PC-3 (cell line): ENCODE measurements around the gene SOX5. TPM values are rescaled to one million over a fixed set of nuclear protein-coding genes. Genes with fewer than 3 reads are reported as not detected.

Experiments
- ATAC-seq: fragments of 200-7000 bp; cut with Tn5 transposase; 2 replicates; pipeline ENCODE4 v1.9.1; 2020; ENCODE audit warnings: mild to moderate bottlenecking, moderate library complexity
- BruUV-seq: library from RNA; stranded (reverse); fragments of 400-500 nt; replicated peaks from 2 replicates; lab custom pipeline; 2021; lab: Mats Ljungman, UMichigan
- CTCF ChIA-PET: fragments of 300-600 bp; sonication (Branson Sonifier 250); formaldehyde crosslinking; loops from one replicate; lab custom pipeline; 2022; ENCODE audit warnings: antibody characterized with exemption; lab: Charles Lee
- POLR2A ChIA-PET: fragments of 300-600 bp; sonication (Branson Sonifier 250); formaldehyde crosslinking; loops from one replicate; lab custom pipeline; 2022; ENCODE audit warnings: antibody characterized with exemption; ENCODE audit not compliant: unreplicated experiment; lab: Charles Lee
- DNase-seq: peaks from one replicate; pipeline ENCODE4 v3.0.0-alpha.2; 2015
- H2AFZ ChIP-seq: fragments of 300-600 bp; sonication (generic); 2 replicates; pipeline ENCODE4 v1.6.0; 2016; ENCODE audit warnings: antibody characterized with exemption, low read length
- H3F3A ChIP-seq: fragments of 300-600 bp; sonication (generic); one replicate; pipeline ENCODE4 v1.6.0; 2017; ENCODE audit warnings: antibody characterized with exemption, low read length, control low read depth, mild to moderate bottlenecking; ENCODE audit not compliant: unreplicated experiment
- H3K27ac ChIP-seq: fragments of 300-600 bp; sonication (generic); 2 replicates; pipeline ENCODE4 v1.5.1; 2016; ENCODE audit warnings: mild to moderate bottlenecking, low read length
- H3K27me3 ChIP-seq: fragments of 300-600 bp; sonication (generic); 2 replicates; pipeline ENCODE4 v1.6.1; 2016; ENCODE audit warnings: low read length, mixed read lengths
- H3K36me3 ChIP-seq: fragments of 300-600 bp; sonication (generic); 2 replicates; pipeline ENCODE4 v1.6.1; 2016; ENCODE audit warnings: low read depth, mixed run types, low read length, mixed read lengths
- H3K4me1 ChIP-seq: fragments of 300-600 bp; sonication (generic); 2 replicates; pipeline ENCODE4 v1.5.1; 2016; ENCODE audit warnings: low read length; ENCODE audit not compliant: insufficient read depth
- H3K4me2 ChIP-seq: fragments of 300-600 bp; sonication (generic); 2 replicates; pipeline ENCODE4 v1.6.0; 2016; ENCODE audit warnings: low read length
- H3K4me3 ChIP-seq: fragments of 300-600 bp; sonication (generic); 2 replicates; pipeline ENCODE4 v1.5.1; 2016; ENCODE audit warnings: mild to moderate bottlenecking, low read length, mixed read lengths
- H3K79me2 ChIP-seq: fragments of 300-600 bp; sonication (generic); 2 replicates; pipeline ENCODE4 v1.6.1; 2017; ENCODE audit warnings: low read length, mixed read lengths
- H3K9ac ChIP-seq: fragments of 300-600 bp; sonication (generic); 2 replicates; pipeline ENCODE4 v1.6.0; 2016; ENCODE audit warnings: mild to moderate bottlenecking, low read length
- H3K9me2 ChIP-seq: fragments of 300-600 bp; sonication (generic); replicated peaks from 2 replicates; pipeline ENCODE4 v1.6.1; 2016; ENCODE audit warnings: mixed run types, low read length, mixed read lengths
- H3K9me3 ChIP-seq: fragments of 300-600 bp; sonication (generic); 2 replicates; pipeline ENCODE4 v1.6.1; 2016; ENCODE audit warnings: low read length, mixed read lengths
- H4K20me1 ChIP-seq: fragments of 300-600 bp; sonication (generic); 2 replicates; pipeline ENCODE4 v1.6.1; 2016; ENCODE audit warnings: low read length, mixed read lengths
- CTCF ChIP-seq: fragments of 300-600 bp; sonication (generic); conservative IDR thresholded peaks from 2 replicates; pipeline ENCODE4 v1.5.1; 2017; ENCODE audit warnings: antibody characterized with exemption, low read depth, mild to moderate bottlenecking, low read length
- EZH2 ChIP-seq: fragments of 300-600 bp; sonication (generic); IDR thresholded peaks from one replicate; pipeline ENCODE4 v1.6.1; 2017; ENCODE audit warnings: antibody characterized with exemption, mild to moderate bottlenecking, low read length; ENCODE audit not compliant: unreplicated experiment
- EZH2phosphoT487 ChIP-seq: fragments of 300-600 bp; sonication (generic); IDR thresholded peaks from 2 replicates; pipeline ENCODE4 v1.6.1; 2018; ENCODE audit warnings: mild to moderate bottlenecking, antibody characterized with exemption, low read length, borderline replicate concordance
- intact Hi-C: fragments of 100-400 bp; cut with micrococcal nuclease; formaldehyde crosslinking; loops from 2 replicates; pipeline ENCODE4 v1.9.0; 2023
- total RNA-seq: library from RNA; depleted of rRNA; stranded (reverse); fragments of >200 nt; gene quantifications from 2 replicates; pipeline ENCODE4 v1.2.3, GENCODE V29; 2014

Gene SOX5
- total RNA-seq, 1 experiment from 2014 or later, result not detected

DNA sequence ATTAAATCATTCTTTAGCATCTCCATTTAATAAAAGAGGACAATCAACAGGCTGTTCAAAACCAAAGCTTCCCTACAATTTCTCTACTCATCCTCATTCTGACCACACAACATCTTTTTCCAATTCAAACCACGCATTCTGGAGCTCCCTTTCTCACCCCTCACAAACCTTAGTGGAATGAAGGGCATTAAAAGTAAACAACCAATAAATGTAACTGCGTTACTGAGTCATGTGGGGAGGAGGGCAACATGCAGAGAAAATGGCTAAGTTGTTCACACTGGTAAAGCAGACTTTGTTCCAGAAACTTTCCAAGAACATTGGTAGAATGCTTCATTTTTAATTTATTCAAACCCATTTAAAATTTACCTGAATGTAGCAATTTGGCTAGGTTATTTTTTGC, 19.6 kb downstream of the SOX5 start:
- no peak overlapping the region for H3K9ac ChIP-seq
- POLR2A ChIA-PET, result no interaction called here
- no peak overlapping the region for H3K4me3 ChIP-seq
- intact Hi-C loops, result no loop called here
- no TSS peak for BruUV-seq
- no peaks in the 10 kb centered on the region for H3F3A ChIP-seq
- no peak for TF ChIP-seq EZH2
- TF ChIP-seq EZH2phosphoT487, result no peak
- no peak for TF ChIP-seq CTCF
- CTCF ChIA-PET, result no interaction called here
- H3K4me2 ChIP-seq, result no peak overlapping the region
- H3K36me3 ChIP-seq, result no peaks in the 10 kb centered on the region
- ATAC-seq (no peak), DNase-seq (no peak)
- no peak overlapping the region for H3K27ac ChIP-seq
- H4K20me1 ChIP-seq, result no peaks in the 10 kb centered on the region
- no peaks in the 10 kb centered on the region for H3K27me3 ChIP-seq
- no peaks in the 10 kb centered on the region for H3K9me2 ChIP-seq
- H3K4me1 ChIP-seq, result no peaks in the 10 kb centered on the region
- H2AFZ ChIP-seq, result no peak overlapping the region
- no peaks in the 10 kb centered on the region for H3K79me2 ChIP-seq
- H3K9me3 ChIP-seq, result no peaks in the 10 kb centered on the region

- no peaks in the 10 kb centered on the region for H3K9me3 ChIP-seq
- H3K27me3 ChIP-seq, result peaks cover 6% of the 10 kb centered on the region; the same call in 1 of the 2 replicates
- intact Hi-C loops, result no loop called here
- ChIA-PET CTCF (no interaction called here), POLR2A (no interaction called here)
- TF ChIP-seq EZH2, result no peak
- no peak for TF ChIP-seq EZH2phosphoT487
- TF ChIP-seq CTCF, result no peak
- H3K79me2 ChIP-seq, result no peaks in the 10 kb centered on the region
- DNase-seq, result no peak
- H3K4me2 ChIP-seq, result no peak overlapping the region
- H3K27ac ChIP-seq, result no peak overlapping the region
- no peaks in the 10 kb centered on the region for H3K9me2 ChIP-seq
- ATAC-seq, result no peak
- no peaks in the 10 kb centered on the region for H3F3A ChIP-seq
- no TSS peak for BruUV-seq
- no peaks in the 10 kb centered on the region for H4K20me1 ChIP-seq
- H3K36me3 ChIP-seq, result no peaks in the 10 kb centered on the region
- H3K4me1 ChIP-seq, result no peaks in the 10 kb centered on the region
- H3K9ac ChIP-seq, result no peak overlapping the region
- H3K4me3 ChIP-seq, result no peak overlapping the region
- no peak overlapping the region for H2AFZ ChIP-seq
These were observed 21.6 kb downstream of the SOX5 start for GRCh38 chr12:23927907-23928306.

GRCh38 chr12:23921099-23921856, 28.2 kb downstream of the SOX5 start:
- no peak for DNase-seq
- Histone ChIP-seq H4K20me1 (no peaks in the 10 kb centered on the region), H3K4me2 (no peak overlapping the region), H3K79me2 (no peaks in the 10 kb centered on the region), H3K27me3 (peaks cover 11% of the 10 kb centered on the region; the same call in 1 of the 2 replicates), H3F3A (no peaks in the 10 kb centered on the region), H3K4me1 (no peaks in the 10 kb centered on the region), H3K9me3 (no peaks in the 10 kb centered on the region), H3K27ac (no peak overlapping the region), H3K9me2 (no peaks in the 10 kb centered on the region), H3K36me3 (no peaks in the 10 kb centered on the region), H3K9ac (no peak overlapping the region), H2AFZ (no peak overlapping the region), H3K4me3 (no peak overlapping the region)
- TF ChIP-seq EZH2, result no peak
- intact Hi-C loops, result no loop called here
- ChIA-PET CTCF (no interaction called here), POLR2A (no interaction called here)
- ATAC-seq, result no peak
- no TSS peak for BruUV-seq
